ENCODE measurements around the gene C6orf47. TPM values are rescaled to one million over a fixed set of nuclear protein-coding genes. Genes with fewer than 3 reads are reported as not detected.

Gene C6orf47
- polyA plus RNA-seq, 1 experiment = 13.0 TPM

DNA sequence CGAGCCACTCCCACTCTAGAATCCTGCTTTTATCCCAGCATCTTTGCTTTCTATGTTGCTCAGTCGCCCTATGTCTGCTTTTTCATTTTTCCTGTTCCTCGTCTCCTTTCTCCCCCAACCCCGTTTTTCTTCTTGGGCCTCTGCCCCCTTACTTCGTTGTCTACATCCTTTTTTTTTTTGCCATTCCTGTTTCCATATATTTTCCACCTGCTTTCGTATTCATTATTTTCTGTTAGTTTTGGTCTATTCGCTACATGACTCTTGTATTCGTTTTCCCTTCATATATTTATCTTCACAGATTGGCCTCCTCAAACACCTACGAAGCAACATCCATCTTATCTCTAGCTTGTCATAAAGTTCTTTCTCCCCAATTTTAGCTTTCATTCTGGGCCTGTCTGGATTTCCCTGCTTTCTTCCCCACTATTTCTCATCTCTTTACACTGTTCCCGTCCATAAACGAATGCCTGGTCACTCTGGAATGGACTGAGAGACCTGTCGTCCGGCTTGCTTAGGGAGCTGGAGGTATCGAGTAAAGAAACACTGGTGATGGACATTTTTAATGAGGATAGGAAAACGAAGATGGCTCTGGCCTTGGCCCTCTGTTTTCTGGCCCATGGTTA is 39.1 kb downstream of the C6orf47 start:
- CTCF ChIA-PET = interaction anchor here (1.0 to 3.6 kb wide), 4 partner anchors 13 to 75 kb away, joined by 4 to 18 read pairs (median 5); partner anchors contain the start of gene ATP6V1G2
- POLR2A ChIA-PET = interaction anchor here (0.6 to 1.1 kb wide), 2 partner anchors 16 to 31 kb away, joined by 3 read pairs; partner anchors contain the start of gene BAG6
- Histone ChIP-seq H3K36me3 (ENCODE audit: control insufficient read depth, insufficient read depth, low read length) (peaks cover 23% of the 10 kb centered on the region), H3K4me3 (ENCODE audit: low read depth, low read length) (peak overlapping the region; percentile 67), H3K27me3 (ENCODE audit: control insufficient read depth, insufficient read depth, low read length) (no peaks in the 10 kb centered on the region)
- TF ChIP-seq, protein P1, sequence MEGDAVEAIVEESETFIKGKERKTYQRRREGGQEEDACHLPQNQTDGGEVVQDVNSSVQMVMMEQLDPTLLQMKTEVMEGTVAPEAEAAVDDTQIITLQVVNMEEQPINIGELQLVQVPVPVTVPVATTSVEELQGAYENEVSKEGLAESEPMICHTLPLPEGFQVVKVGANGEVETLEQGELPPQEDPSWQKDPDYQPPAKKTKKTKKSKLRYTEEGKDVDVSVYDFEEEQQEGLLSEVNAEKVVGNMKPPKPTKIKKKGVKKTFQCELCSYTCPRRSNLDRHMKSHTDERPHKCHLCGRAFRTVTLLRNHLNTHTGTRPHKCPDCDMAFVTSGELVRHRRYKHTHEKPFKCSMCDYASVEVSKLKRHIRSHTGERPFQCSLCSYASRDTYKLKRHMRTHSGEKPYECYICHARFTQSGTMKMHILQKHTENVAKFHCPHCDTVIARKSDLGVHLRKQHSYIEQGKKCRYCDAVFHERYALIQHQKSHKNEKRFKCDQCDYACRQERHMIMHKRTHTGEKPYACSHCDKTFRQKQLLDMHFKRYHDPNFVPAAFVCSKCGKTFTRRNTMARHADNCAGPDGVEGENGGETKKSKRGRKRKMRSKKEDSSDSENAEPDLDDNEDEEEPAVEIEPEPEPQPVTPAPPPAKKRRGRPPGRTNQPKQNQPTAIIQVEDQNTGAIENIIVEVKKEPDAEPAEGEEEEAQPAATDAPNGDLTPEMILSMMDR (IDR thresholded peaks at IDR 0.05; ENCODE audit: insufficient read depth, low read depth, low read length) = no peak
- DNase-seq (ENCODE audit: low read depth) = no peak

DNA sequence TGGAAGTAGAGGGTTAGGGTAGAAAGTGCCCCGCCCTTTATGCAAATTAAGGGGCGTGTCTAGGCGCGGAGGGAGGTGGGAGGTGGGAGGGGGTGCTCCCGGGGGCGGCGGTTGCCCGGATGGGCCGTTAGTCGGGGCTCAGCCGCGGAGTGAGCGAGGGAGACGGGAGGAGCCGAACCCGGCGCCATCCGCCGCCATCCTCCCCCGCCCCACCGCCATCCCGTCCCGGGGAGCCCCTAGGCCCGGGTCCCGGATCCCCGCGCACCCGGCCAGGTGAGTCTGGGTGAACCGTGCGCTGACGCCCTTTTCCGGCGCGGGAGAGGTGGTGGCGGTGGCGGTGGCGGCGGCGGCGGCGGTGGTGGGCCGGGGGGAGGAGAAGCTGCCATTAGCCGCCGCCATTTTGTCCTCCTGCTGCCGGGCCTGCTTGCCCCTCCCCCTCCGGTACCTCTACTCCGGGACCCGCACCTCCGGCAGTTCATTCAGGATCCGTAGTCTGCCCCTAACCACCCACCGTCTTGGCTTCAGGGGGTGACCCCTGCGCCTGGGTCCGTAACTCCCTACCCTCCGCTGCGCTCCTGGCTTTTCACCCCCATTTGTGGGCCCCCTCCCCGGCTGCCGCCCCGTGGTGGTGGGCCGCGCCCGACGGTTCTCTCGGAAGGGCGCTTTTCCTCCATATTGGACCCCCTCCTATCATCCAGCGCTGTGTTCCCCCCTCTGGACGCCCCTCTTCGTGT is 39.8 kb downstream of the C6orf47 start, which contains the start of gene PRRC2A:
TSS of gene PRRC2A (plus strand) at position 130 of the 734 bp plus-strand sequence. CDS start 2,075 bp downstream, outside the sequence.
- POLR2A ChIA-PET = no interaction called here
- no peak for DNase-seq (ENCODE audit: low read depth)
- H3K27me3 ChIP-seq (ENCODE audit: control insufficient read depth, insufficient read depth, low read length) = no peaks in the 10 kb centered on the region
- TF ChIP-seq, protein P1 (IDR thresholded peaks at IDR 0.05; ENCODE audit: insufficient read depth, low read depth, low read length) = no peak
- peak within 1 kb of the TSS; percentile 67 for H3K4me3 ChIP-seq (ENCODE audit: low read depth, low read length)
- CTCF ChIA-PET = interaction anchor here (3.6 kb wide), 1 partner anchor 22 kb away, joined by 18 read pairs; no protein-coding TSS in a partner anchor
- peaks cover 18% of the 10 kb centered on the region for H3K36me3 ChIP-seq (ENCODE audit: control insufficient read depth, insufficient read depth, low read length)

DNA sequence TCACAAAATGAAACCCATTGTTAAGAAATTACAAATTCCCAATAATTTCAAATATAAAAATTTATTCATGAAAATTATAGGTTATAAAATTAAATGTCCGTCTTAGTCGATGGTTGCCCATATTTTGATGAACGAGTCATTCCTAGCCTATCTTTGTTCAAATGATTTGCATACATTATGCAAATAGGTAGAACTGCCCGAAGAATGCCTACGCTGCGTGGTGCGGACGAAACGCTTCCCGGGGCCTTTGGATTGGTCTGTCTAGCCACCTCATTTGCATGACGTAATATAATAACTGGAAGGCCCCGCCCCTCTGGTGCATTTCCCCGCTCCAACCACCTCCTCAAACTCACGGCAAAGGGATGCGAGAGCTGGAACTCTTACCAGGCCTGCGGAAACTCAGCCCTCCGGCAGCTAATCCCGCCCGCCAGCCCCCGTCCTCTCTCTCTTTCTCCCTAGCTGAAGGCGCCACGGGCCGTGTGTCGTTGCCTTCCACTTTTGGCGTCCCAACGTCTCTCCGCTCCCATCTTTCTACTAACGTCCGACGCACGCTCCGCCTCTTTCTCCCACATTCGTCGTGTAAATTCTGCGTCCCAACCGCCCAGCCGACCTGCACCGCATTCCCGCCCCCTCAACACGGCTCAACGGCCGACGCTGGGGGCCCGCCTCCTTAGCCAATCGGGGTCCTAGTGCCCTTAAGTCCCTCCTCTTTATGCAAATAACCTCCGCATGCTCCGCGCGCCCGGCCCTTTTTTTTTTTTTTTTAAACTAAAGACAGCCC is 40.6 kb downstream of the C6orf47 start:
- ChIA-PET POLR2A (no interaction called here), CTCF (interaction anchor here (3.6 kb wide), 1 partner anchor 22 kb away, joined by 18 read pairs; no protein-coding TSS in a partner anchor)
- H3K4me3 ChIP-seq (ENCODE audit: low read depth, low read length) = peak overlapping the region; percentile 64
- TF ChIP-seq, protein P1 (IDR thresholded peaks at IDR 0.05; ENCODE audit: insufficient read depth, low read depth, low read length) = no peak
- peaks cover 10% of the 10 kb centered on the region for H3K36me3 ChIP-seq (ENCODE audit: control insufficient read depth, insufficient read depth, low read length)
- peak; percentile 97 for DNase-seq (ENCODE audit: low read depth)
- no peaks in the 10 kb centered on the region for H3K27me3 ChIP-seq (ENCODE audit: control insufficient read depth, insufficient read depth, low read length)

DNA sequence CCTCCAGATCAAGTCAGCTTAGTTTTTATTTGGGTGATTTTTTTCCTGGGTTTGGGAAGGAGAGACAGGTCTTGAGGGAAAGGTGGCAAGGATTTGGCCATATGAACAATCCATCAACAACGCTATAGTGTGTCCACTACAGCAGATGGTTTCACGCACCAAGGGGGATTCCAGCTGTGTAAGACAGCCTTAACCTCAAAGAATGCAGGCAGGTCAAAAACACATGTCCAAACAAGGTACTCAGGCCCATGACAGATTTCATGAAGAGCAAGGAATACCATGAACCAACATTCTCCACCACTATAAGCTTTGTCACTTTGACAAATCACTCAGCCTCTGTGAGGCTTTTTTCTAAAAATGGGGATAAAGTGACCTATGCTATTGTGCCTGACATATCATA is 43.6 kb downstream of the C6orf47 start:
- CTCF ChIA-PET = interaction anchor here (1.1 to 2.2 kb wide), 3 partner anchors 10 to 36 kb away, joined by 4 to 11 read pairs (median 4); no protein-coding TSS in a partner anchor
- POLR2A ChIA-PET = interaction anchor here (0.6 kb wide), 1 partner anchor 15 kb away, joined by 4 read pairs; no protein-coding TSS in a partner anchor
- DNase-seq (ENCODE audit: low read depth) = no peak
- no peaks in the 10 kb centered on the region for H3K36me3 ChIP-seq (ENCODE audit: control insufficient read depth, insufficient read depth, low read length)
- TF ChIP-seq, protein P1 (IDR thresholded peaks at IDR 0.05; ENCODE audit: insufficient read depth, low read depth, low read length) = no peak
- no peak overlapping the region for H3K4me3 ChIP-seq (ENCODE audit: low read depth, low read length)
- no peaks in the 10 kb centered on the region for H3K27me3 ChIP-seq (ENCODE audit: control insufficient read depth, insufficient read depth, low read length)

Data from BJ (cell line).